Ammon's horn (tissue), 1 donor: Measurements from ENCODE around the gene FXYD7.

ENCODE experiments used
- DNase-seq: peaks from one replicate; pipeline ENCODE4 v3.0.0-alpha.2; 2016; ENCODE audit warnings: low spot score

FXYD7 gene

DNA sequence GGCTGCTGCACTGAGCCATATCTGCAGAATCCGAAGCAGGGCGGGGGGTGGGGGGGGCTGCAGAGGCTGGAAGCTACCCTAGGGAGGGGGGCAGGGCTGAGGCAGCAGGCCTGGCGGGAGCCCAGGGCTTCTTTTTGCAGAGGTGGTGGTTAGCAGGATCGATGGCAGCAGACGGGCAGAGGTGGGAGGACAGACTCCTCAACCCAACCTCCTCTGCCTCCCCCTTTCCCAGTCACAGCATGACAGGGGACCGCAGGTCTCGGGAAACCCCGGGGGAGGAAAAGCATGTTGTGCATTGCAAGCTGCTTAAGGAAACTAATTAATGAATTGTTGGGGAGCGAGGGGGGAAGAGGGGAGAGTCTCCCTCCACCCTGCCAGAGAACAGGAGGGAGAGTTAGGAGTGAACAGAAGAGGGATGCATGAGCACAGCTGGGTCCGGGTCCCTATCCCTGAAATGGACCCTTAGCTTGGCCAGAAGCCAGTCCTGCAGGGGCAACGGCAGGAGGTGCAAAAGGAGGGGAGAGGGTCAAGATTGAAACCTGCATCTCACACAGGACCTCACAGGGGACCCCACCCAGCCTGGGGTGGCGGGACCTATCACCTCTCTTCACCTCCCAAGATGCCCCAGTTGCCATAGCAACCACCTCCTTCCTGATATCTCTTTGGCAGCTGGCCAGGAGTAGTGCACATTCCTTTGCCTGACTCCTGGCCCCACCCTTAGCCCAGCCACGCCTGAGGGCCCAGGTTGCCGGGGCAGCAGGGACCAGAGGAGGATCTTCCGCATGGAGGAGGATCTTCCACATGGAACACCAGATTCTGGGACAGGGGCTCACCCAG lies 1.8 kb downstream of the FXYD7 start:
- DNase-seq, result no peak

DNA sequence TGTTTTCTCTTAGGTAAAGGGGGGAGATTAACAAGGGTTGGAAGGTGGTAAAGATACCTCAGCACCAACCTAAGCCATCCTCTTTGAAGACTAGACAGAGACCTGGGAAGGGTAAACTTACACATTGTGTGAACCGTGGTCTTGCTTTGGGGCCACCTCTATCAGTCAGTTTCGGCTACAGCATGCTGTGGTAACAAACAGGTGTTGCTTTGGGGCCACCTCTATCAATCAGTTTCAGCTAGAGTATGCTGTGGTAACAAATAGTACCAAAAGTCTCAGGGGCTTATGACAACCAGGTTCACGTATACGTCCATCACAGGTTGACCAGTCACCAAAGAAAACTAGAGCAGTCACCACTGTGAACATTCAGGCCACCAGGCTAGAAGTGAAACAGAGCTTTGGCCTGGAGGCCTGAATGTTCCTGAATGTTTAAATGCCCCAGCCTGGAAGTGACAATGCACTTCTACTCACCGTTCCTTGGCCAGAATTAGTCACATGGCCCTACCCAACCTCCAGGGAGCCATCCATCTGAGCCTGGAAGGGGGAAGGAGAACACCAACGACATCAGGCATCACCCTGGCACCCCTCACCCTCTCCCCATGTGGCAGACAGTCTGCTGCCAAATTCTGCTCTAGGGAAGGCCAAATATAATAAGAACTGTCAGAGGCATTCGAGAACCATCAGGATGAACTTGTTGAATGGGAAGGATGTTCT lies 3.8 kb downstream of the FXYD7 start:
- no peak for DNase-seq

DNA sequence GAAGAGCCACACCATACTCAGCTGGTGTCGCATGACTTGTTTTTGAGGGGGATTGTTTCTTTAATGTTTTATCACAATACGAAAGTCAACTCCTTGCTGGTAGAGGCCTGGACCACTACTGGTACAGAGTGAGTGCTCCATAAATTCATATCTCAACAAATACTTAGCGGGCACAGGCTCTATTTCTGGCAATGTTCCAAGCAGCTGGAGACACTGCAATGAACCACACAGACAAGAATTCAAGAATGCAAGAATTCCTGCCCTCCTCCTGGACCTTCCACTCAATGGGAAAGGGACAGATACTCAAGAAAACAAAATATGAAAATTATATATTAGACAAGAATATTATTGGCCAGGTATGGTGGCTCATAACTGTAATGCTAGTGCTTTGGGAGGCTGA lies 6.4 kb downstream of the FXYD7 start:
- peak; percentile 1 for DNase-seq

DNA sequence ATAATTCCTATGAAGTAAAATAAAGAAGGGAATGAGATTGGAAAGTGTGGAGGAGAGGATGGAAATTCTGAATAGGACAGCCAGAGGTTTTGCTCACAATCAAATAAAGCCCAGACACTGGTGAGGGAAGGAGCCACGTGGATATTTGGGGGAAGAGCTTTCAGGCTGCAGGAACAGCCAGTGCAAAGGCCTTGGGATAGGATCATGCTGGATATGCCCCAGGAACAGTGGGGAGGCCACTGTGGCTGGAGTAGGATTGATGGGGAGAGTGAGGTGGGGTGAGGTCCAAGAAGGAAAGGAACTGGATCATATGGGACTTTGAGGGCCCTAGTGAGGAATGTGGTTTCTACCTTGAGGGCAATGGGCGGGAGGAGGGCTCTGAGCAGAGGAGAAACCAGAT lies 7.4 kb downstream of the FXYD7 start:
- peak; percentile 0 for DNase-seq

GRCh38 chr19:35151273-35152065 lies 8.4 kb downstream of the FXYD7 start:
- peak; percentile 0 for DNase-seq

DNA sequence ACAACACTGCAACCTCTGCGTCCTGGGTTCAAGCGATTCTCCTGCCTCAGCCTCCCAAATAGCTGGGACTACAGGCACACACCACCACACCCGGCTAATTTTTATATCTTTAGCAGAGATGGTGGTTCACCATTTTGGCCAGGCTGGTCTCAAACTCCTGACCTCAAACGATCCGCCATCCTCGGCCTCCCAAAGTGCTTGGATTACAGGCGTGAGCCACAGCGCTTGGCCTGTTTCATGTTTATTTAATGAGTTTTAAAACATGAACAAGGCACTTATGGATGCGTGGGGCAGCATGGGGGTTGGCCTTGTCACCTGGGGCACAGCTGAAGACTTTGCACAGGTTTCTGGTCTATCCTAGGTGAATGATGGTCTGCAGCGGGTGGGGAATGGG lies 10.1 kb downstream of the FXYD7 start:
- peak; percentile 0 for DNase-seq

DNA sequence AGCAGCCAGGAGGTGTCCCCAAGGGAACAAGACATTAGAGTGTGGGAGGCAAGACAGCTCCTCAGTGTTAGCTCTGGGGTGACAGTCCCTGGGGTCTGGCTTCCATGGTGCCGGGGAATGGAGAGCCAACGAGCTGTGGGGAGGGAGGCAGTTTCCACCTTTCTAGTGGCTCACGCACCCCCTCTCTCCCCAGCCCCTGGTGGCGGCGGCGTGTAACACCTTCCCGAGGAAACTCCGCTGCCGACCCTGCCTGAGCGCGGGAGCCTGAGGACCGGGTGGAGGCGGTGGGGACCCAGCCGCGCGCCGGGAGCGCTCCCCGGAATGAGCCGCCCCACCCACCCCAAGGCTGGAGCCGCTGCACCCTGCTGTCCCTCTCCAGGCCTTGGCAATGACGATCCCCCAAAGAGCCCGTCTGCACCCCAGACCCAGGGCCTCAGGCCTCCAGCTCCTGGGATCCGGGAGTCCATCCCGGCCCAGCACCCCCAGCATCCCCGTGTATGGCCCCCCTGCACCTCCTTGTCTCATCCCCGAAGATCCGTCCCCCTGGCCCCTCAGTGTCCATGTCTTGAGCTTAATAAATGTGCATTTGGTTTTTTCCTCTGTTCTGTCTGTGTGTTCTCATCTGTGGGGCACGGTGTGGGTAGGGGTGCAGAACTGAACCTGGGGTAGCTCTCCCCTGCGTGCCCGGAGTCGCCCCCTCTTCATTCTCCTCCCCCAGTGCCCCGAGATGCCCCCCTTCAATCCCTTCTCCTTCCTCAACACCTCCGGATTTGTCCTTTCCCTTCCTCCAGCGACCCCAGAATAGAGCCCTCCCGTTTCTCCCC lies 10.9 kb downstream of the FXYD7 start:
- DNase-seq, result peak; percentile 1

DNA sequence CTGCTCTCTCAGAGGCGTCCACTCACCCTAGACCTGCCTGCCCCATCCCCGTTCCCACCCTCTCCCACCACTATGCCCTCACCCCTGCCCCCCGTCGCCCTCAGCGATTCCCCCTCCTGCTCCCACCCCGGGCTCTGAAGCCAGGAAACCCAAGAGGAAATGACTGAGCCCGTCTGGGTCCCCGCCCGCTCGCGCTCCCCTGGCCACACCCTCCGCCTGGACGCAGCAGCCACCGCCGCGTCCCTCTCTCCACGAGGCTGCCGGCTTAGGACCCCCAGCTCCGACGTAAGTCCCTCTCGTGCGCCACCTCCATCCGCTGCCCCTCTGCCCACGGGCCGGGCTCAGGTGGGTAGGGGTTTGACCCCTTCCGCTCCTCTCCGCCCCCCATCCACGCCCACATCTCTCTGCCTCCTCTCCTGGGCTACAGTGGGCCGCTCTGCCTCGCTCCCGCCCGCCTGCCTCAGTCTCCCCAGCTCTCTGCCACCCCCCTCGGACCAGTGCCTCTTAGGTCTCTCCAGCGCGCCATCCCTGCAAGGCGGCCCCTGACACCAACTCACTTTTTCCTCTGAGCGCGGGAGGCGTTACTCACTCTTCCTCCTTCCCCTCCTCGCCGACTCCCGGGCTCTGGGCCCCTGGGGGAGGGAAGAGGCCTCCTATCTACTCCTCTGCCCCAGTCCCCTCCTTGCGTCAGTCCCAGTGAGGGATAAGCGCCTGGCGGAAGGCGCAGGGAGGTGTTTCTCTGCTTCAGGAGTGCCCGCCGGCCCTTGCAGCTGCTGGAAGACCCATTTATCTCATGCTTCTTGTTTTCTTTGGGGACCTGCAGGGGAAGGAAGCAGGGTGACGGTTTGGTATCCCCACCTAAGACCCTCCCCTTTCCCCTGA lies 11.7 kb downstream of the FXYD7 start, which contains the start of gene FXYD5:
Gene FXYD5, plus strand, starts transcription at position 211 of the 882 bp plus-strand sequence. CDS start 816 bp downstream, outside the sequence.
- DNase-seq, result peak; percentile 35

DNA sequence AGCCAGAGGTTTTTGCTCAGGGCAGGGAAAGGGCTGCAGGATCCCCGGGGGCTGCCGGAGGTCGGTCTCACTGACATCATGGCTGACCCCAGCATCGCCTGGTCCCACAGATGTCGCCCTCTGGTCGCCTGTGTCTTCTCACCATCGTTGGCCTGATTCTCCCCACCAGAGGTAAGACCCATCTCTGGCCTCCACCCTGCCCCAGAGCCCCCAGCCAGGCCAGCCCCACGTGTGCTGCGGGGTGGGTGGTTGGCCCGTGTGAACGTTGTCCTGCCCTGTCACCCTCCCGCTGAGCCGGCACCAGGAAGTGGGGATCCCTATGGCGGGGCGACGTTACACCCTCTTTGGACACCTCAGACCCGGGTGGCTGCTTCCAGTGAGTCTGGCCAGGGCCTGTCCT lies 12.4 kb downstream of the FXYD7 start:
- no peak for DNase-seq

- no peak for DNase-seq
These were observed 13.1 kb downstream of the FXYD7 start for GRCh38 chr19:35155981-35156672.

DNA sequence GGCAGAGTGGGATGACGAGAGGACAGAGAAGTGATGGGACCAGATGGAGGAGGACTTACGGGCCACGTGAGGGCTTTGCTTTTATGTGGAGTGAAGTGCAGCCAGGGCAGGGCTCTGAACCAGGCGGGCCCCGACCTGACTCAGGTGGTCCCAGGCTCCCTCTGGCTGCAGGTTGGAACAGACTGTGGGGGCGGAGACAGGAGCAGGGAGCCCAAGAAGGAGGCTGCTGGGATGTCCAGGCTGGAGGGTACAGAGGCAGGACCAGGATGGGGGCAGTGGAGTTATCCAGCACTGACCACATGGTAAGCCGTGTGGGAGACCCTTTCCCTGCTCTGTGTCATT lies 13.6 kb downstream of the FXYD7 start:
- DNase-seq, result no peak

DNA sequence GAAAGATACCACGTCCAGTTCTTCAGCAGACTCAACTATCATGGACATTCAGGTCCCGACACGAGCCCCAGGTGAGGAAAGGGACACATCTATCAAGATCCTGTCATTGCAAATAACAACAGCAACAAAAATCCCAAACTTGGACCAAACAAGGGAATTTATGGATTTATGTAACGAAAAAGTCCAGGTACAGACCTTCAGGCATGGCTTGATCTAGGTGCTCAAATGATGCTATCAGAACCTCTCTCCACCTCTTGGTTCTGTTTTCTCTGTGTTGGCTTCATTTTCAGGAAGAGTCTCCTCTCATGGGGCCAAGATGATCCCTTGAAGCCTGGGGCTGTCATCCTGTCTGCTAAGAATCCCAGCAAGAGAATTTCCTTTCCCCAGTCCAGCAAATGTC lies 14.4 kb downstream of the FXYD7 start:
- no peak for DNase-seq

DNA sequence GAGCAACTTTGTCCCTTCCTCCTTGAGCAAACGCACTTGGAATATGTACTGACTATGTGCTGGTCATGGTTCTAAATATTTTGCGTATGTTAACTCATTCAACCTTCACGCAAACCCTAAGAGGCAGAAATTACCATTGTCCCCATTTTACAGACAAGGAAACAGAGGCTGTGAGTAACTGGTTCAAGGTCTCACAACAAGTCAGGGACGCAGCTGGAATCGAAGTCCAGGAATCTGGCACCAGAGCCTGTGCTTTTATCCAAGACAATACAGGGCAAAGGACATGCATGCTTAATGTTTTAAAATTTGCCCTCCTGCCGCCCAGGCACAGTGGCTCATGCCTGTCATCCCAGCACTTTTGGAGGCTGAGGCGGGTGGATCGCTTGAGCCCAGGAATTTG lies 16.6 kb downstream of the FXYD7 start:
- no peak for DNase-seq

DNA sequence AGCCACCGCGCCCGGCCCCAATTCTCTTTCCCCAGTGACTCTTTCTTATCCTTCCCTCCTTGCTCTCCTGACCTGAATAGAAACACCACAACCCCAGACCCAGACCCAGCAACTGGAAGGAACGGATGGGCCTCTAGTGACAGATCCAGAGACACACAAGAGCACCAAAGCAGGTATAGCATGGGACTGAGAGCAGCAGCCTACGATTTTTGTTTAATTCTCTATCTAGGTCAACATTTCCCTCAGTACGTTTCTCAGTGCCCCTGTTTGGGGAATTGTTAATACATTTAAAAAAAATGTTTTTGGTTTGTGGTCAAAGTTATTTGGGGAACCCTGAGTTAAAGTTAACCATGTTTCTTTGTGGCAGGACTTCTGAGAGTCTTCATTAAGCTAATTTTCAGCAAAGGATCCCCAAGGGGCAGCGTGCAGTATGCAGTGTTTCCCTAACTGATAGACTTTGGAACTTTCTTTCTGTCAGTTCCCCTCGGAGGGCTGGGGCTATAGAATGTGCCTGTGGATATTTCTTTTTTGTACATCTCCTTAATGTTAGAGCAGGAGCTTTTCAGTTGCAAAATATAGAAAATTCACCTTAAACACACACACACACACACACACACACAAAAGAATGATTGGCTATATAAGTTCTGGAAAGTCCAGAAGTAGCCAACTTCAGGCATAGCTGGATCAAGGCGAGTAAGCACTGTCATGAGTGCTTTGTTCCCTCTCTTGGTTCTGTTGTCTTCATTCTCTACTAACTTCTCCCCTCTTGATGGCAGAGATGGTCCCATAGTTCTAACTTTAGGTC lies 17.8 kb downstream of the FXYD7 start:
- DNase-seq, result no peak

GRCh38 chr19:35161434-35161743 lies 18.3 kb downstream of the FXYD7 start:
- no peak for DNase-seq

DNA sequence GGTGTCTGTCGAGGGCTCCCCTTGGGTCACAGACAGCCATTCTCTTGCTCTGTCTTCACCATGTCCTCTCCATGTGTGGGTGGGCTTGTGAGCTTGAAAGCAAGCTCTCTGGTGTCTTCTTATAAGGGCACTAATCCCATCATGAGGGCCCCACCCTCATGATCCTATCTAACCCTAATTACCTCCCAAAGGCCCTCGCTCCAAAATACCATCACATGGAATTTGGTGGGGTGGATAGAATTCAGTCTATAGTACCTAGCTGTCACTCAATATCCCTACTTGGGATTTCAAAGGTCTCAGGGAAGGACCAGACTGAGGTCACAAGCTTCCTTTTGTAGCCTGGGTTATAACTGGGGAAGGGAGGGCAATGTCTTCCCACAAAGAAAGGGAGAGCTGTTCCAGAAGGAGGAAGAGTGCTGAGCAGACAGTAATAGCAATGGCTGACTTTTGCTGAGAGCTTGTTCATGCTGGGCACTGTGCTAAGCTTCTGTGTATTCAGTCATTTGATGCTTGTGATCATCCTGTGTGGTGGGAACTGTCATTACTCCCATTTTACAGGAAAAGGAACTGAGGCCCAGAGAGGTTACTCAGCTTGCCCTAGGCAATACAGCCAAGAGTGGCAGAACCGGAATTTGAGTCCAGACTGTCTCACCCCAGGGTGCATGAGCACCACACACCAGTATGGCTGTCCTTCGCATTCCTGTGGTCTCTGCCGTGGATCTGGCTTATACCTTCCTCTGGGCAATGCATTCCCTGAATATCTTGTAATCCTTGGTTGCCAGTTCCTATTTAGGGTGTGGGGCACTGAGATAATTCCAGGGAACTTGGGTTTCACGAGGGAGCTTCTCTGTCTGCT lies 19.6 kb downstream of the FXYD7 start:
- DNase-seq, result no peak

DNA sequence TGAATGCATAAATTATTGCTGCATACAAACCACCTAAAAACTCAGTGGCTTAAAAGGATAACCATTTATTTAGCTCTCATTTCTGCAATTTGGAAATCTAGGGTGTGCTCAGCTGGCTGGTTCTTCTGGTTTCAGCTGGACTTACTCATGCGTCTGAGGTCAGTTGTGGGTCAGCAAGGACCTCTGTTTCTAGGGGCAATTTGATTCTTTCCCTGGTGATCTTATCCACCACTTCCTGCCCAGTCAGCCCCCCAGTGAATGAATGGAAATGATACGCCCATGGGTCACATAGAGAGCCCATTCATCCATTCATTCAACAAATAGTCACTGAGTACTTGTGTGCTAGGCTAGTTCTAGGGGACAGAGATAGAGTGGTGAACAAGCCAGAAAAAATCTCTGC lies 21.4 kb downstream of the FXYD7 start:
- no peak for DNase-seq
